GM12878 (cell line): ENCODE data around the gene SPTBN1. TPM values are rescaled to one million over a fixed set of nuclear protein-coding genes. Genes with fewer than 3 reads are reported as not detected.
A peak's percentile ranks its signal among the peaks of the same experiment; 100 is the strongest.

Source experiments
- BACH1 ChIP-seq: fragments of 450-650 bp; IDR thresholded peaks from 2 replicates; pipeline ENCODE4 v1.6.1; 2017; ENCODE audit warnings: mild to moderate bottlenecking, borderline replicate concordance
- BCL11A ChIP-seq: IDR thresholded peaks from 2 replicates; pipeline ENCODE4 v1.6.1; 2011; ENCODE audit warnings: low read depth, low read length
- CEBPB ChIP-seq, 2 experiments: fragments of 150-350 bp in 1 of 2; IDR thresholded peaks; 2 replicates each; pipeline ENCODE4 v1.6.1; 2012 to 2014; ENCODE audit warnings: low read depth in 2 of 2, low read length in 2 of 2, borderline replicate concordance in 1 of 2, inconsistent platforms in 1 of 2
- CREM ChIP-seq: IDR thresholded peaks from 2 replicates; pipeline ENCODE4 v1.6.1; 2014; ENCODE audit warnings: antibody characterized with exemption, low read depth
- EP300 ChIP-seq, 2 experiments: fragments of 150-350 bp in 1 of 2; IDR thresholded peaks; 2 replicates each; pipeline ENCODE4 v1.6.1; 2011 to 2012; ENCODE audit warnings: low read depth in 2 of 2, low read length in 2 of 2, borderline replicate concordance in 1 of 2, improper control_type of control experiment in 1 of 2, inconsistent platforms in 1 of 2; ENCODE audit not compliant: control insufficient read depth in 1 of 2
- ESRRA ChIP-seq: IDR thresholded peaks from 2 replicates; pipeline ENCODE4 v1.6.1; 2012; ENCODE audit warnings: mild to moderate bottlenecking, low read length, improper control_type of control experiment
- HDGF ChIP-seq: fragments of 450-650 bp; IDR thresholded peaks from 2 replicates; pipeline ENCODE4 v1.6.1; 2016; ENCODE audit warnings: antibody characterized with exemption
- IRF4 ChIP-seq: IDR thresholded peaks from 2 replicates; pipeline ENCODE4 v1.6.1; 2011; ENCODE audit warnings: low read depth, low read length
- JUND ChIP-seq: IDR thresholded peaks from 2 replicates; pipeline ENCODE4 v1.6.1; 2012; ENCODE audit warnings: low read depth, mild to moderate bottlenecking, low read length, improper control_type of control experiment, moderate library complexity
- LARP7 ChIP-seq: fragments of 450-650 bp; IDR thresholded peaks from 2 replicates; pipeline ENCODE4 v1.6.1; 2017; ENCODE audit warnings: mild to moderate bottlenecking
- MEF2B ChIP-seq: fragments of 450-650 bp; IDR thresholded peaks from 2 replicates; pipeline ENCODE4 v1.6.1; 2018; ENCODE audit warnings: mild to moderate bottlenecking, moderate library complexity; ENCODE audit not compliant: partially characterized antibody, poor library complexity, severe bottlenecking
- MTA2 ChIP-seq: fragments of 450-650 bp; IDR thresholded peaks from 2 replicates; pipeline ENCODE4 v1.6.1; 2016; ENCODE audit warnings: low read depth, mild to moderate bottlenecking, moderate library complexity
- MTA3 ChIP-seq: IDR thresholded peaks from 2 replicates; pipeline ENCODE4 v1.6.1; 2012; ENCODE audit warnings: low read length, inconsistent platforms, borderline replicate concordance
- MYB ChIP-seq: fragments of 150-350 bp; IDR thresholded peaks from 2 replicates; pipeline ENCODE4 v1.6.1; 2014; ENCODE audit warnings: mild to moderate bottlenecking, low read depth, low read length, borderline replicate concordance
- NR2F1 ChIP-seq: fragments of 450-650 bp; conservative IDR thresholded peaks from 2 replicates; pipeline ENCODE4 v1.6.1; 2017; ENCODE audit warnings: mild to moderate bottlenecking
- PAX8 ChIP-seq: fragments of 450-650 bp; IDR thresholded peaks from 2 replicates; pipeline ENCODE4 v1.6.1; 2017; ENCODE audit warnings: mild to moderate bottlenecking, moderate library complexity
- PML ChIP-seq: IDR thresholded peaks from 2 replicates; pipeline ENCODE4 v1.6.1; 2012; ENCODE audit warnings: low read length, inconsistent platforms
- POLR2A ChIP-seq: IDR thresholded peaks from 2 replicates; pipeline ENCODE4 v1.6.1; 2011; ENCODE audit warnings: low read depth, mild to moderate bottlenecking, low read length
- POLR2AphosphoS5 ChIP-seq: IDR thresholded peaks from 2 replicates; pipeline ENCODE4 v1.6.1; 2011; ENCODE audit warnings: mild to moderate bottlenecking, low read length, inconsistent platforms
- POU2F2 ChIP-seq: IDR thresholded peaks from 3 replicates; pipeline ENCODE4 v1.6.1; 2011; ENCODE audit warnings: low read depth, mild to moderate bottlenecking, low read length, borderline replicate concordance
- RB1 ChIP-seq: fragments of 450-650 bp; formaldehyde crosslinking; IDR thresholded peaks from 2 replicates; pipeline ENCODE4 v1.6.1; 2017; ENCODE audit warnings: mild to moderate bottlenecking, borderline replicate concordance
- RBBP5 ChIP-seq: fragments of 200-600 bp; sonication (generic); conservative IDR thresholded peaks from 2 replicates; pipeline ENCODE4 v1.6.1; 2016
- RELA ChIP-seq: fragments of 450-650 bp; IDR thresholded peaks from 2 replicates; pipeline ENCODE4 v1.8.0; 2014; ENCODE audit warnings: borderline replicate concordance; ENCODE audit not compliant: partially characterized antibody
- RFX5 ChIP-seq: IDR thresholded peaks from 2 replicates; pipeline ENCODE4 v1.6.1; 2011; ENCODE audit warnings: low read depth, low read length, improper control_type of control experiment
- SMAD5 ChIP-seq: IDR thresholded peaks from 2 replicates; pipeline ENCODE4 v1.6.1; 2016; ENCODE audit warnings: antibody characterized with exemption, low read depth
- SREBF2 ChIP-seq: IDR thresholded peaks from 2 replicates; pipeline ENCODE4 v1.6.1; 2012; ENCODE audit warnings: mild to moderate bottlenecking, low read length
- STAT3 ChIP-seq: IDR thresholded peaks from 2 replicates; pipeline ENCODE4 v1.6.1; 2011; ENCODE audit warnings: low read depth, low read length, improper control_type of control experiment
- TCF3 ChIP-seq: IDR thresholded peaks from 2 replicates; pipeline ENCODE4 v1.6.1; 2012; ENCODE audit warnings: low read depth, mild to moderate bottlenecking, low read length, borderline replicate concordance; ENCODE audit not compliant: insufficient read depth
- YY1 ChIP-seq: IDR thresholded peaks from 2 replicates; pipeline ENCODE4 v1.6.1; 2011; ENCODE audit warnings: low read depth, mild to moderate bottlenecking, low read length
- ZNF217 ChIP-seq: fragments of 450-650 bp; IDR thresholded peaks from 2 replicates; pipeline ENCODE4 v1.6.1; 2017; ENCODE audit warnings: antibody characterized with exemption, mild to moderate bottlenecking
- ZNF274 ChIP-seq: IDR thresholded peaks from one replicate; pipeline ENCODE4 v1.8.0; 2011; ENCODE audit not compliant: insufficient read length, insufficient read depth
- polyA plus RNA-seq, 11 experiments: library from polyadenylated mRNA; depleted of rRNA in 4 of 11; unstranded in 6 of 11; stranded (reverse) in 5 of 11; fragments of >200 nt; fragmentation: Nextera tagmentation in 4 of 11; fragmentation: Illumina TruSeq in 1 of 11; extraction: Ambion mirVana in 4 of 11; extraction: Trizol in 1 of 11; gene quantifications; 1 replicate in 1 of 11; 2 replicates in 10 of 11; pipeline versions ENCODE4 v1.2.1 to v1.2.3, GENCODE V29; 2011 to 2016; ENCODE audit warnings: inconsistent platforms in 2 of 11, missing spikeins in 2 of 11, low read depth in 1 of 11
- total RNA-seq, 4 experiments: library from RNA; depleted of rRNA in 3 of 4; stranded (reverse); fragments of >200 nt in 3 of 4; fragmentation: Illumina TruSeq in 1 of 4; extraction: Trizol in 1 of 4; gene quantifications; 2 replicates each; pipeline versions ENCODE4 v1.2.1 to v1.2.3, GENCODE V29; 2013 to 2021
- TF ChIP-seq, protein P1 (sequence below): fragments of 450-650 bp; IDR thresholded peaks from 2 replicates; pipeline ENCODE4 v1.6.1; 2017; ENCODE audit warnings: mild to moderate bottlenecking
- TF ChIP-seq, protein P2 (sequence below): fragments of 450-650 bp; IDR thresholded peaks from 2 replicates; pipeline ENCODE4 v1.6.1; 2017; ENCODE audit warnings: mild to moderate bottlenecking, low read depth, inconsistent platforms; ENCODE audit not compliant: poor library complexity, severe bottlenecking

SPTBN1 gene
- total and polyA plus RNA-seq, 10 of the 15 experiments (the other 5 are each of a cell fraction or from before 2014, with no cell fraction given) = 20.6 to 154 (median 76.7) TPM

DNA sequence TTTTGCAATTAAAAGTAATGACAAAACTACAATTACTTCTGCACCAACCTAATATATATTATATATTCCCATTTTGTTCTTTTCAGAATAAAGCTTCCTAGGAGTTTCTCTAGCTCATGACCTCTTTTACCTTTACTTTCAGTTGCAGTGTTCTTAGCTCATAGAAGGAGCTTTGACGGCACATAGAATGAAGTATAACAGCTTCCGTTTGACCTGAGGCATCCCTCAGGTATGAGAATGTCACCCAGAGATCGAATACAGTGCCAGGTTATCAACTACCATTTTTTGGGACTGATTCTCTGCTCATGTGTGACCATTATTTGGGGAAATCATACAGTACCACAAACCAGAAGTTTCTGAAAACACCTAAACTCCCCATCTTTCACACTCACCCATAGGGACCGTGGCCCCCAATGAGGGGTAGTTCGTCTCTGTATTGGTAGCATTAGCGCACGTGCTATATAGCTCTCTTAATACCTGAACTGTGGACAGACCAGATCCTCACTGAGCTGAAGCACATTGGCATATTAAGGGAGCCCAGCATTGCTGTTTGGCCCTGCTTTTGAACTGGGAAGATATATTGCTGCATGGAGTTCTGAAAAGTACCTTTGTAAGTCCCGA lies 123.0 kb downstream of the SPTBN1 start (continued):
- TF ChIP-seq, protein P1, sequence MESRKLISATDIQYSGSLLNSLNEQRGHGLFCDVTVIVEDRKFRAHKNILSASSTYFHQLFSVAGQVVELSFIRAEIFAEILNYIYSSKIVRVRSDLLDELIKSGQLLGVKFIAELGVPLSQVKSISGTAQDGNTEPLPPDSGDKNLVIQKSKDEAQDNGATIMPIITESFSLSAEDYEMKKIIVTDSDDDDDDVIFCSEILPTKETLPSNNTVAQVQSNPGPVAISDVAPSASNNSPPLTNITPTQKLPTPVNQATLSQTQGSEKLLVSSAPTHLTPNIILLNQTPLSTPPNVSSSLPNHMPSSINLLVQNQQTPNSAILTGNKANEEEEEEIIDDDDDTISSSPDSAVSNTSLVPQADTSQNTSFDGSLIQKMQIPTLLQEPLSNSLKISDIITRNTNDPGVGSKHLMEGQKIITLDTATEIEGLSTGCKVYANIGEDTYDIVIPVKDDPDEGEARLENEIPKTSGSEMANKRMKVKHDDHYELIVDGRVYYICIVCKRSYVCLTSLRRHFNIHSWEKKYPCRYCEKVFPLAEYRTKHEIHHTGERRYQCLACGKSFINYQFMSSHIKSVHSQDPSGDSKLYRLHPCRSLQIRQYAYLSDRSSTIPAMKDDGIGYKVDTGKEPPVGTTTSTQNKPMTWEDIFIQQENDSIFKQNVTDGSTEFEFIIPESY = no peak
- TF ChIP-seq SREBF2 (no peak), HDGF (no peak), MTA2 (no peak), BACH1 (0 out of 2 replicates have a peak, but pooled peaks have one; percentile 10), EP300 (IDR thresholded peaks at IDR 0.05; ENCODE audit: borderline replicate concordance in 1 of 2, control insufficient read depth in 1 of 2, low read depth in 2 of 2, low read length in 2 of 2) (no peak), POLR2AphosphoS5 (peak; percentile 50), ZNF274 (no peak), IRF4 (no peak), LARP7 (no peak), MYB (no peak), PAX8 (no peak), NR2F1 (no peak), ESRRA (0 out of 2 replicates have a peak, but pooled peaks have one; percentile 23), STAT3 (peak; percentile 30; the same call in 1 of the 2 replicates), BCL11A (no peak), RFX5 (no peak), YY1 (no peak), PML (no peak), POU2F2 (no peak), SMAD5 (no peak), CEBPB (IDR thresholded peaks at IDR 0.05; ENCODE audit: borderline replicate concordance in 1 of 2, low read depth in 2 of 2, low read length in 2 of 2) (no peak), JUND (no peak), ZNF217 (no peak), TCF3 (no peak), MTA3 (no peak), CREM (0 out of 2 replicates have a peak, but pooled peaks have one; percentile 21), RBBP5 (no peak), POLR2A (no peak), RELA (no peak), MEF2B (no peak), RB1 (no peak)
- TF ChIP-seq, protein P2, sequence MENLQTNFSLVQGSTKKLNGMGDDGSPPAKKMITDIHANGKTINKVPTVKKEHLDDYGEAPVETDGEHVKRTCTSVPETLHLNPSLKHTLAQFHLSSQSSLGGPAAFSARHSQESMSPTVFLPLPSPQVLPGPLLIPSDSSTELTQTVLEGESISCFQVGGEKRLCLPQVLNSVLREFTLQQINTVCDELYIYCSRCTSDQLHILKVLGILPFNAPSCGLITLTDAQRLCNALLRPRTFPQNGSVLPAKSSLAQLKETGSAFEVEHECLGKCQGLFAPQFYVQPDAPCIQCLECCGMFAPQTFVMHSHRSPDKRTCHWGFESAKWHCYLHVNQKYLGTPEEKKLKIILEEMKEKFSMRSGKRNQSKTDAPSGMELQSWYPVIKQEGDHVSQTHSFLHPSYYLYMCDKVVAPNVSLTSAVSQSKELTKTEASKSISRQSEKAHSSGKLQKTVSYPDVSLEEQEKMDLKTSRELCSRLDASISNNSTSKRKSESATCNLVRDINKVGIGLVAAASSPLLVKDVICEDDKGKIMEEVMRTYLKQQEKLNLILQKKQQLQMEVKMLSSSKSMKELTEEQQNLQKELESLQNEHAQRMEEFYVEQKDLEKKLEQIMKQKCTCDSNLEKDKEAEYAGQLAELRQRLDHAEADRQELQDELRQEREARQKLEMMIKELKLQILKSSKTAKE = no peak
